ENCODE results near the gene SLC16A6.
"Not testable (repeated sequence)": the region's sequence is repeated elsewhere in the genome, so short reads cannot be mapped to it uniquely, and the experiment has no call there.

DNA sequence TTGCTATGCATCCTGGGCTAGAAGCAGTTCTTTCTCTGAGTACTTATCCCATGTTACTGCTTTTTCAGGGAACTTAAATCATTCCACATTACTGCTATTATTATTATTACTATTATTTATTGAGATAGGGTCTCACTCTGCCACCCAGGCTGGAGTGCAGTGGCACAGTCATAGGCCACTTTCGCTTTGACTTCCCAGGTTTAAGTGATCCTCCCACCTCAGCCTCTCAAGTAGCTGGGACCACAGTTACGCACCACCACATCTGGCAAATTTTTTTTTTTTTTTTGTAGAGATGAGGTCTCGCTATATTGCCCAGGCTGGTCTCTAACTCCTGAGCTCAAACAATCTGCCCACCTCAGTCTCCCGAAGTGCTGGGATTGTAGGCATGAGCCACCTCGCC is 71.5 kb downstream of the SLC16A6 start:
- TF ChIP-seq, protein P1, sequence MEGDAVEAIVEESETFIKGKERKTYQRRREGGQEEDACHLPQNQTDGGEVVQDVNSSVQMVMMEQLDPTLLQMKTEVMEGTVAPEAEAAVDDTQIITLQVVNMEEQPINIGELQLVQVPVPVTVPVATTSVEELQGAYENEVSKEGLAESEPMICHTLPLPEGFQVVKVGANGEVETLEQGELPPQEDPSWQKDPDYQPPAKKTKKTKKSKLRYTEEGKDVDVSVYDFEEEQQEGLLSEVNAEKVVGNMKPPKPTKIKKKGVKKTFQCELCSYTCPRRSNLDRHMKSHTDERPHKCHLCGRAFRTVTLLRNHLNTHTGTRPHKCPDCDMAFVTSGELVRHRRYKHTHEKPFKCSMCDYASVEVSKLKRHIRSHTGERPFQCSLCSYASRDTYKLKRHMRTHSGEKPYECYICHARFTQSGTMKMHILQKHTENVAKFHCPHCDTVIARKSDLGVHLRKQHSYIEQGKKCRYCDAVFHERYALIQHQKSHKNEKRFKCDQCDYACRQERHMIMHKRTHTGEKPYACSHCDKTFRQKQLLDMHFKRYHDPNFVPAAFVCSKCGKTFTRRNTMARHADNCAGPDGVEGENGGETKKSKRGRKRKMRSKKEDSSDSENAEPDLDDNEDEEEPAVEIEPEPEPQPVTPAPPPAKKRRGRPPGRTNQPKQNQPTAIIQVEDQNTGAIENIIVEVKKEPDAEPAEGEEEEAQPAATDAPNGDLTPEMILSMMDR (IDR thresholded peaks at IDR 0.05), result not testable (repeated sequence)
- not testable (repeated sequence) for TF ChIP-seq POLR2A (IDR thresholded peaks at IDR 0.05)
